ENCODE results near the gene PSMC5. TPM values are rescaled to one million over a fixed set of nuclear protein-coding genes. Genes with fewer than 3 reads are reported as not detected.

The PSMC5 gene
- polyA plus RNA-seq, 1 donor (not counting 4 experiments of a cell fraction or from before 2014, with no cell fraction given) = 141 TPM

DNA sequence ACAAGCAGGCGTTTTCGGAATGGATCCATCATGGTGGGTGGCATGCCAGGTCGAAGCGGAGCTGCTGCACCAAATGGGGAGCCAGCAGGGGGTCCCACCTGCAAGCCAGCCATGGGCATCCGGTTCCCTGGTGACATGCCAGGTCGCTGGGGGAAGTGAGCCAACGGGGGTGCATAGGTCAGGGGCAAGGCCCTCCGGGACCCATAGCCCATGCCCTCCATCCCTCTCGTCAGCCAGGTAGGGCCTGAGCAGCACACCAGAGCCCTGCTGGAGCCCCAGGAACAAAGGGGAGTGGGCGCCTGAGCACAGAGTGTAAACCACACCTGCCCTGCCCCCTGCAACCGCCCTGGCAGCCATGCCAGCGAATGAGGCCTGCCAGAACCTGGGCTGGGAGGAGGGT, 10.2 kb downstream of the PSMC5 start:
- H3K4me1 ChIP-seq (ENCODE audit: control insufficient read depth, extremely low read depth, insufficient read depth, low read length) = peaks cover 49% of the 10 kb centered on the region
- no peak for TF ChIP-seq EZH2 (IDR thresholded peaks at IDR 0.05; ENCODE audit: low read length)
- TF ChIP-seq, protein P1, sequence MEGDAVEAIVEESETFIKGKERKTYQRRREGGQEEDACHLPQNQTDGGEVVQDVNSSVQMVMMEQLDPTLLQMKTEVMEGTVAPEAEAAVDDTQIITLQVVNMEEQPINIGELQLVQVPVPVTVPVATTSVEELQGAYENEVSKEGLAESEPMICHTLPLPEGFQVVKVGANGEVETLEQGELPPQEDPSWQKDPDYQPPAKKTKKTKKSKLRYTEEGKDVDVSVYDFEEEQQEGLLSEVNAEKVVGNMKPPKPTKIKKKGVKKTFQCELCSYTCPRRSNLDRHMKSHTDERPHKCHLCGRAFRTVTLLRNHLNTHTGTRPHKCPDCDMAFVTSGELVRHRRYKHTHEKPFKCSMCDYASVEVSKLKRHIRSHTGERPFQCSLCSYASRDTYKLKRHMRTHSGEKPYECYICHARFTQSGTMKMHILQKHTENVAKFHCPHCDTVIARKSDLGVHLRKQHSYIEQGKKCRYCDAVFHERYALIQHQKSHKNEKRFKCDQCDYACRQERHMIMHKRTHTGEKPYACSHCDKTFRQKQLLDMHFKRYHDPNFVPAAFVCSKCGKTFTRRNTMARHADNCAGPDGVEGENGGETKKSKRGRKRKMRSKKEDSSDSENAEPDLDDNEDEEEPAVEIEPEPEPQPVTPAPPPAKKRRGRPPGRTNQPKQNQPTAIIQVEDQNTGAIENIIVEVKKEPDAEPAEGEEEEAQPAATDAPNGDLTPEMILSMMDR (optimal IDR thresholded peaks at IDR 0.05 in 1 of 3, IDR thresholded peaks at IDR 0.05 in 1 of 3, conservative IDR thresholded peaks at IDR 0.05 in 1 of 3; ENCODE audit: extremely low read depth in 1 of 3, insufficient read depth in 2 of 3, low read length in 3 of 3) = no peak
- H3K27ac ChIP-seq (ENCODE audit: control insufficient read depth, insufficient read depth, low read length) = no peak overlapping the region
- peaks cover 55% of the 10 kb centered on the region for H3K79me2 ChIP-seq (ENCODE audit: control insufficient read depth, insufficient read depth, low read length)
- H3K4me3 ChIP-seq (ENCODE audit: control insufficient read depth in 2 of 3, extremely low read depth in 1 of 3, insufficient read depth in 2 of 3, low read depth in 1 of 3, low read length in 3 of 3) = no peak overlapping the region
- dilution Hi-C loops (cut with MboI; ENCODE audit: extremely low pct_ligation_motif_present, low sequenced_read_pairs) = no loop called here
- H3K9me3 ChIP-seq (ENCODE audit: control insufficient read depth, low read depth, low read length) = no peaks in the 10 kb centered on the region
- no peak overlapping the region for H3K4me2 ChIP-seq (ENCODE audit: control insufficient read depth, extremely low read depth, insufficient read depth, low read depth, low read length)
- H3K27me3 ChIP-seq (ENCODE audit: control insufficient read depth, extremely low read depth, insufficient read depth, low read length) = no peaks in the 10 kb centered on the region
- peaks cover 29 to 41% of the 10 kb centered on the region in 2 experiments for H3K36me3 ChIP-seq (ENCODE audit: control insufficient read depth in 2 of 2, extremely low read depth in 1 of 2, insufficient read depth in 2 of 2, low read length in 2 of 2)
- peaks cover 2% of the 10 kb centered on the region for H3K9me1 ChIP-seq (ENCODE audit: control insufficient read depth, extremely low read depth, insufficient read depth, low read length)
- FAIRE-seq = no peak
- no peak overlapping the region for H2AFZ ChIP-seq (ENCODE audit: control insufficient read depth, low read length)
- H3K9ac ChIP-seq (ENCODE audit: control insufficient read depth, extremely low read depth, insufficient read depth, low read length) = no peak overlapping the region
- no peak for DNase-seq (ENCODE audit: low read depth, low spot score)
- H4K20me1 ChIP-seq (ENCODE audit: control insufficient read depth, extremely low read depth, insufficient read depth, low read length) = peaks cover 11% of the 10 kb centered on the region

DNA sequence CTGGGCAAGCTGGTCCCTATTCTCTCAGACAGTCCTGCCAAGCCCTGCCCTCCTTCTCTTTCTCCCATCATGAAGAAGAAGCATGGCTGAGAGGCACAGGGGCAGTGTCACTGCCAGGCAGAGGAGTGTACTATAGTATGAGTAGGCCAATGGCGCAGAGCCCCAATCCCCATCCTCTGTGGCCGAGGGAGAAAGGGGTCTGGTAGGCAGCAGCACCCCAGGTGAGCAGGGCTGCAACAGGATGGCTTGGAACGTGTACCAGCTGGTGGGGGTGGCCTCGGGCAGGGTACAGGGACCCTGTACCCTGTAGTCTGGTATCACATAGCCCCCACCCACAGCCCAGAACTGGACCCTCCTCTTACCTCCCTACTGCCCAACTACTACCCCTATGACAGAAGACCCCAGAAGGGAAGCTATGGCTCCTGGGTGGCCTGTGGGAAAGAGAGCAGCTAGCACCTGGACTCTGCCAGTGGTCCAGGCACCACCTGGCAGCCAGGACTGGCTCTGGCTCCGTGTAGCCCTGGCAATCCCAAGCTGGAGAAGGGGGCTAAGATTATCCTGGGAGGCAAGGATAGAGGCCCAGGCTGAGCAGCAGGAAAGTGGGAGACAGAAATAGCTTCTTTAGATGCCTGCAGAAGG, 10.8 kb downstream of the PSMC5 start:
- H3K4me3 ChIP-seq (ENCODE audit: control insufficient read depth in 2 of 3, extremely low read depth in 1 of 3, insufficient read depth in 2 of 3, low read depth in 1 of 3, low read length in 3 of 3) = no peak overlapping the region
- peaks cover 2% of the 10 kb centered on the region for H3K9me1 ChIP-seq (ENCODE audit: control insufficient read depth, extremely low read depth, insufficient read depth, low read length)
- no peak overlapping the region for H2AFZ ChIP-seq (ENCODE audit: control insufficient read depth, low read length)
- peak overlapping the region; percentile 67 for H3K4me2 ChIP-seq (ENCODE audit: control insufficient read depth, extremely low read depth, insufficient read depth, low read depth, low read length)
- H4K20me1 ChIP-seq (ENCODE audit: control insufficient read depth, extremely low read depth, insufficient read depth, low read length) = peaks cover 11% of the 10 kb centered on the region
- H3K36me3 ChIP-seq (ENCODE audit: control insufficient read depth in 2 of 2, extremely low read depth in 1 of 2, insufficient read depth in 2 of 2, low read length in 2 of 2) = peaks cover 23 to 35% of the 10 kb centered on the region in 2 experiments
- dilution Hi-C loops (cut with MboI; ENCODE audit: extremely low pct_ligation_motif_present, low sequenced_read_pairs) = no loop called here
- peaks cover 55% of the 10 kb centered on the region for H3K79me2 ChIP-seq (ENCODE audit: control insufficient read depth, insufficient read depth, low read length)
- no peaks in the 10 kb centered on the region for H3K27me3 ChIP-seq (ENCODE audit: control insufficient read depth, extremely low read depth, insufficient read depth, low read length)
- H3K4me1 ChIP-seq (ENCODE audit: control insufficient read depth, extremely low read depth, insufficient read depth, low read length) = peaks cover 49% of the 10 kb centered on the region
- H3K27ac ChIP-seq (ENCODE audit: control insufficient read depth, insufficient read depth, low read length) = no peak overlapping the region
- DNase-seq (ENCODE audit: low read depth, low spot score) (no peak), FAIRE-seq (no peak)
- TF ChIP-seq, protein P1 (optimal IDR thresholded peaks at IDR 0.05 in 1 of 3, IDR thresholded peaks at IDR 0.05 in 1 of 3, conservative IDR thresholded peaks at IDR 0.05 in 1 of 3; ENCODE audit: extremely low read depth in 1 of 3, insufficient read depth in 2 of 3, low read length in 3 of 3) = no peak
- no peak for TF ChIP-seq EZH2 (IDR thresholded peaks at IDR 0.05; ENCODE audit: low read length)
- no peaks in the 10 kb centered on the region for H3K9me3 ChIP-seq (ENCODE audit: control insufficient read depth, low read depth, low read length)
- H3K9ac ChIP-seq (ENCODE audit: control insufficient read depth, extremely low read depth, insufficient read depth, low read length) = peak overlapping the region; percentile 16

Measured in keratinocyte (primary cell).